Measurements from ENCODE around the gene RIT2.

- TF ChIP-seq CTCF (IDR thresholded peaks at IDR 0.05; ENCODE audit: low read depth, low read length) (no peak), EZH2phosphoT487 (IDR thresholded peaks at IDR 0.05; ENCODE audit: low read depth) (no peak)
Observed at GRCh38 chr18:42961298-42961697, 154.2 kb downstream of the RIT2 start.

Data from OCI-LY3 (cell line).